Karpas-422 (cell line): ENCODE data around the gene FA2H. TPM values are rescaled to one million over a fixed set of nuclear protein-coding genes. Genes with fewer than 3 reads are reported as not detected.

Experiments used
- DNase-seq: peaks from one replicate; pipeline ENCODE4 v3.0.0-alpha.2; 2015
- H2AFZ ChIP-seq: fragments of 200-600 bp; sonication (generic); 2 replicates; pipeline ENCODE4 v1.6.1; 2014; ENCODE audit warnings: antibody characterized with exemption, low read length, mixed read lengths
- H3K27ac ChIP-seq: fragments of 200-600 bp; sonication (generic); 2 replicates; pipeline ENCODE4 v1.5.1; 2014; ENCODE audit warnings: mild to moderate bottlenecking, low read length, moderate library complexity
- H3K27me3 ChIP-seq: fragments of 200-600 bp; sonication (generic); 2 replicates; pipeline ENCODE4 v1.6.1; 2014; ENCODE audit warnings: low read length, mixed read lengths
- H3K36me3 ChIP-seq: fragments of 200-600 bp; sonication (generic); 2 replicates; pipeline ENCODE4 v1.6.1; 2014; ENCODE audit warnings: low read length, mixed read lengths; ENCODE audit not compliant: insufficient read depth
- H3K4me1 ChIP-seq: fragments of 200-600 bp; sonication (generic); 2 replicates; pipeline ENCODE4 v1.6.1; 2014; ENCODE audit warnings: mild to moderate bottlenecking, low read length, mixed read lengths
- H3K4me2 ChIP-seq: fragments of 200-600 bp; sonication (generic); 2 replicates; pipeline ENCODE4 v1.6.1; 2014; ENCODE audit warnings: low read length, low read depth, mild to moderate bottlenecking; ENCODE audit not compliant: poor library complexity, severe bottlenecking
- H3K4me3 ChIP-seq: fragments of 200-600 bp; sonication (generic); 2 replicates; pipeline ENCODE4 v1.5.1; 2014; ENCODE audit warnings: mild to moderate bottlenecking, antibody characterized with exemption, low read length, mixed read lengths
- H3K79me2 ChIP-seq: fragments of 200-600 bp; sonication (generic); 2 replicates; pipeline ENCODE4 v1.6.1; 2014; ENCODE audit warnings: mild to moderate bottlenecking, low read length, mixed read lengths
- H3K9ac ChIP-seq: fragments of 200-600 bp; sonication (generic); 2 replicates; pipeline ENCODE4 v1.6.0; 2014; ENCODE audit warnings: low read length
- H3K9me2 ChIP-seq: fragments of 200-600 bp; sonication (generic), shearing (Covaris generic); replicated peaks from 2 replicates; pipeline ENCODE4 v1.6.0; 2014; ENCODE audit warnings: mild to moderate bottlenecking, low read length, moderate library complexity; ENCODE audit not compliant: insufficient read depth
- H3K9me3 ChIP-seq: fragments of 300-700, 200-600 bp; sonication (generic); 2 replicates; pipeline ENCODE4 v1.6.1; 2014; ENCODE audit warnings: low read length, mixed read lengths
- H4K20me1 ChIP-seq: fragments of 200-600 bp; sonication (generic); 2 replicates; pipeline ENCODE4 v1.6.1; 2014; ENCODE audit warnings: mild to moderate bottlenecking, antibody characterized with exemption, low read length, low read depth; ENCODE audit not compliant: insufficient read depth
- total RNA-seq: library from RNA; depleted of rRNA; stranded (reverse); fragments of >200 nt; shearing (Covaris generic); gene quantifications from 2 replicates; pipeline ENCODE4 v1.2.3, GENCODE V29; 2014; ENCODE audit warnings: low replicate concordance

FA2H gene
- total RNA-seq, 1 experiment from 2014 or later, result not detected

GRCh38 chr16:74710401-74710800, 64.2 kb downstream of the FA2H start:
- no peak overlapping the region for H2AFZ ChIP-seq
- H3K9ac ChIP-seq, result no peak overlapping the region
- H3K9me2 ChIP-seq, result no peaks in the 10 kb centered on the region
- no peak for DNase-seq
- H3K4me2 ChIP-seq, result no peak overlapping the region
- H3K27me3 ChIP-seq, result no peaks in the 10 kb centered on the region
- no peaks in the 10 kb centered on the region for H3K79me2 ChIP-seq
- H4K20me1 ChIP-seq, result no peaks in the 10 kb centered on the region
- no peaks in the 10 kb centered on the region for H3K36me3 ChIP-seq
- no peak overlapping the region for H3K4me3 ChIP-seq
- H3K9me3 ChIP-seq, result no peaks in the 10 kb centered on the region
- H3K4me1 ChIP-seq, result no peaks in the 10 kb centered on the region
- no peak overlapping the region for H3K27ac ChIP-seq

- Histone ChIP-seq H3K27me3 (no peaks in the 10 kb centered on the region), H3K4me3 (no peak overlapping the region), H3K36me3 (no peaks in the 10 kb centered on the region), H2AFZ (no peak overlapping the region), H3K9me3 (no peaks in the 10 kb centered on the region), H3K4me1 (no peaks in the 10 kb centered on the region), H4K20me1 (no peaks in the 10 kb centered on the region), H3K79me2 (no peaks in the 10 kb centered on the region), H3K9me2 (no peaks in the 10 kb centered on the region), H3K27ac (no peak overlapping the region), H3K4me2 (no peak overlapping the region), H3K9ac (no peak overlapping the region)
- peak; percentile 91 for DNase-seq
Observed at GRCh38 chr16:74709441-74709877, 65.2 kb downstream of the FA2H start.

- H3K79me2 ChIP-seq, result no peaks in the 10 kb centered on the region
- H3K9ac ChIP-seq, result peak within 1 kb of the TSS; percentile 57
- H3K4me3 ChIP-seq, result peak within 1 kb of the TSS; percentile 63
- peak within 1 kb of the TSS; percentile 98 for H2AFZ ChIP-seq
- H4K20me1 ChIP-seq, result no peaks in the 10 kb centered on the region
- H3K4me1 ChIP-seq, result peaks cover 51% of the 10 kb centered on the region
- H3K36me3 ChIP-seq, result no peaks in the 10 kb centered on the region
- H3K4me2 ChIP-seq, result peak within 1 kb of the TSS; percentile 84
- no peaks in the 10 kb centered on the region for H3K9me3 ChIP-seq
- H3K27ac ChIP-seq, result no peak within 1 kb of the TSS
- peaks cover 2% of the 10 kb centered on the region; the same call in 1 of the 2 replicates for H3K27me3 ChIP-seq
- no peaks in the 10 kb centered on the region for H3K9me2 ChIP-seq
- DNase-seq, result peak; percentile 72
Observed at GRCh38 chr16:74700438-74701225, 74.0 kb downstream of the FA2H start, which contains the start of gene MLKL. MLKL (minus strand) TSS chr16:74700862; CDS start chr16:74695757, 5,105 bp downstream.

GRCh38 chr16:74700116-74700437, 74.5 kb downstream of the FA2H start:
- no peaks in the 10 kb centered on the region for H3K36me3 ChIP-seq
- no peak overlapping the region for H3K27ac ChIP-seq
- H2AFZ ChIP-seq, result peak overlapping the region; percentile 98
- no peaks in the 10 kb centered on the region for H3K9me2 ChIP-seq
- DNase-seq, result peak; percentile 46
- no peaks in the 10 kb centered on the region for H3K9me3 ChIP-seq
- H4K20me1 ChIP-seq, result no peaks in the 10 kb centered on the region
- H3K4me1 ChIP-seq, result peaks cover 51% of the 10 kb centered on the region
- peak overlapping the region; percentile 84 for H3K4me2 ChIP-seq
- peaks cover 2% of the 10 kb centered on the region; the same call in 1 of the 2 replicates for H3K27me3 ChIP-seq
- peak overlapping the region; percentile 63 for H3K4me3 ChIP-seq
- H3K79me2 ChIP-seq, result no peaks in the 10 kb centered on the region
- peak overlapping the region; percentile 57 for H3K9ac ChIP-seq

- Histone ChIP-seq H3K9me3 (no peaks in the 10 kb centered on the region), H3K4me1 (peaks cover 51% of the 10 kb centered on the region), H3K4me2 (peak overlapping the region; percentile 84), H3K27ac (no peak overlapping the region), H3K9ac (no peak overlapping the region), H3K27me3 (peaks cover 2% of the 10 kb centered on the region; the same call in 1 of the 2 replicates), H3K36me3 (no peaks in the 10 kb centered on the region), H3K79me2 (no peaks in the 10 kb centered on the region), H4K20me1 (no peaks in the 10 kb centered on the region), H3K4me3 (0 out of 2 replicates have a peak overlapping the region, but pooled peaks have one; percentile 63), H2AFZ (no peak overlapping the region), H3K9me2 (no peaks in the 10 kb centered on the region)
- no peak for DNase-seq
Observed at GRCh38 chr16:74699666-74700065, 75.0 kb downstream of the FA2H start.

GRCh38 chr16:74698222-74698621, 76.4 kb downstream of the FA2H start:
- peaks cover 2% of the 10 kb centered on the region; the same call in 1 of the 2 replicates for H3K27me3 ChIP-seq
- no peaks in the 10 kb centered on the region for H3K9me3 ChIP-seq
- H3K79me2 ChIP-seq, result no peaks in the 10 kb centered on the region
- no peak overlapping the region for H3K9ac ChIP-seq
- DNase-seq, result no peak
- no peaks in the 10 kb centered on the region for H3K9me2 ChIP-seq
- no peak overlapping the region for H3K4me3 ChIP-seq
- peaks cover 51% of the 10 kb centered on the region for H3K4me1 ChIP-seq
- H3K36me3 ChIP-seq, result no peaks in the 10 kb centered on the region
- no peak overlapping the region for H3K27ac ChIP-seq
- no peak overlapping the region for H2AFZ ChIP-seq
- H4K20me1 ChIP-seq, result no peaks in the 10 kb centered on the region
- peak overlapping the region; percentile 25 for H3K4me2 ChIP-seq

- no peaks in the 10 kb centered on the region for H3K9me3 ChIP-seq
- peak overlapping the region; percentile 77 for H3K4me2 ChIP-seq
- peak; percentile 92 for DNase-seq
- H4K20me1 ChIP-seq, result no peaks in the 10 kb centered on the region
- H3K9ac ChIP-seq, result peak overlapping the region; percentile 49
- H3K36me3 ChIP-seq, result no peaks in the 10 kb centered on the region
- H3K79me2 ChIP-seq, result no peaks in the 10 kb centered on the region
- H3K4me3 ChIP-seq, result peak overlapping the region; percentile 59
- H3K4me1 ChIP-seq, result peaks cover 33% of the 10 kb centered on the region
- no peaks in the 10 kb centered on the region for H3K27me3 ChIP-seq
- no peak overlapping the region for H3K27ac ChIP-seq
- H2AFZ ChIP-seq, result peak overlapping the region; percentile 97
- no peaks in the 10 kb centered on the region for H3K9me2 ChIP-seq
Observed at GRCh38 chr16:74695450-74696422, 78.9 kb downstream of the FA2H start.
